Upper lobe of right lung (tissue), 1 donor: Measurements from ENCODE around the gene CR1L. TPM values are rescaled to one million over a fixed set of nuclear protein-coding genes. Genes with fewer than 3 reads are reported as not detected.
A peak's percentile ranks its signal among the peaks of the same experiment; 100 is the strongest.

Experiments used
- ATAC-seq: fragments of 200-7000 bp; cut with Tn5 transposase; one replicate; pipeline ENCODE4 v1.9.1; 2020; ENCODE audit warnings: mild to moderate bottlenecking, moderate library complexity
- DNase-seq: peaks from one replicate; pipeline ENCODE4 v3.0.0-alpha.2; 2020
- H3K27ac ChIP-seq: fragments of 200-600 bp; one replicate; pipeline ENCODE4 v1.8.0; 2022
- H3K27me3 ChIP-seq: fragments of 200-600 bp; one replicate; pipeline ENCODE4 v1.8.0; 2022; ENCODE audit warnings: mild to moderate bottlenecking
- H3K36me3 ChIP-seq: fragments of 200-600 bp; one replicate; pipeline ENCODE4 v1.8.0; 2022
- H3K4me1 ChIP-seq: fragments of 200-600 bp; one replicate; pipeline ENCODE4 v1.8.0; 2022
- H3K4me3 ChIP-seq: fragments of 200-600 bp; one replicate; pipeline ENCODE4 v1.8.0; 2022; ENCODE audit warnings: mild to moderate bottlenecking
- H3K9me3 ChIP-seq: fragments of 200-600 bp; one replicate; pipeline ENCODE4 v1.8.0; 2022
- intact Hi-C: fragments of 100-400 bp; cut with DNase I; formaldehyde crosslinking; loops from one replicate; pipeline ENCODE4 v1.11.0; 2022
- long read RNA-seq: library from polyadenylated mRNA; unstranded; transcript quantifications from one replicate; pipeline ENCODE4 v2.0.0, GENCODE V29; 2021
- total RNA-seq: library from RNA; stranded (reverse); fragmentation: NEBNext Ultra II Directional; extraction: Animal tissue kit (Norgen Biotek cat#: 25700); gene quantifications from one replicate; pipeline ENCODE4 v1.2.1, GENCODE V29; 2021
- TF ChIP-seq, protein P1 (sequence below): fragments of 200-600 bp; IDR thresholded peaks from one replicate; pipeline ENCODE4 v1.8.0; 2022; ENCODE audit warnings: antibody characterized with exemption
- donor health status: DM: no; HTN: yes; CAD: no; lungs with severe emphysema.

Gene CR1L
- not detected for total RNA-seq
- long read RNA-seq, partial matches to known transcripts = 0 of 2 reads
- long read RNA-seq, other reads (novel, unspliced or antisense) = 2 of 2 reads

DNA sequence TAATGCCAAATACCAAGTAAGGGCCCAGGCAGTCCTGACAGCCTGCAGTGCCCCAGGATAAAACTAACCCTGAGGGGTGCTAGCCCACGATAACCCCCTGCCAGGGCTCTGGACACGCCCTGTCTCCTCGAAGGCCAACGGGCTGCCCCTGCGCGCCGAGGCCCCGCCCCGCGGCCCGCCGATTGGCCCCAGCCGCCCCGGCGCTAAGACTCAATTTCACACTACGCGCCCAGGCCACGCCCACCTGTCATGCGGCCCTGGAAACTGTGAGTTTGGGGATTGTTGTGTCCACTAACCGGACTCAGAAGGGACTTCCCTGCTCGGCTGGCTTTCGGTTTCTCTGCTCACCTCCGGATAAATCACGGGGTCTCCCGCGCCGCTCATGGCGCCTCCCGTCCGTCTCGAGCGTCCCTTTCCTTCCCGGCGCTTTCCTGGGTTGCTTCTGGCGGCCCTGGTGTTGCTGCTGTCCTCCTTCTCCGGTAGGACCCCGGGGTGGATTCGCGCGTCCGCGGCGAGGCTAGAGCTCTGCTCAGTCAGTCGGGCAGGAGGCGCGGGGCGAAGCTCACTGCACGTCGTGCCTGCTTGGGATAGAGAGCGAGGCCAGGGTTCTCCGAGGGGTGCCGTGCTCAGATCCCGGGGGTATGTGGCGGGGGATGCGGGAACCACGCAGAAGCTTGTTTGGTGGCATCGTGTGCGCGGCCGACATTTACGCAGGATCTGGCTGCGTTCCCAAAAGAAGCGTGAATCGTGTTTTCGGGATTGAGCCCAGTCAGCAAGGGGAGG lies at the start of gene CR1L:
Gene CR1L (plus strand): TSS at position 282 of the 783 bp plus-strand sequence. CDS start 101 bp downstream, at position 383.
- ATAC-seq = peak; percentile 99
- Histone ChIP-seq H3K27me3 (peaks cover 4% of the 10 kb centered on the region), H3K9me3 (no peaks in the 10 kb centered on the region), H3K27ac (no peak within 1 kb of the TSS), H3K36me3 (no peaks in the 10 kb centered on the region), H3K4me3 (peak within 1 kb of the TSS; percentile 64), H3K4me1 (peaks cover 6% of the 10 kb centered on the region)
- peak; percentile 91 for DNase-seq
- TF ChIP-seq, protein P1, sequence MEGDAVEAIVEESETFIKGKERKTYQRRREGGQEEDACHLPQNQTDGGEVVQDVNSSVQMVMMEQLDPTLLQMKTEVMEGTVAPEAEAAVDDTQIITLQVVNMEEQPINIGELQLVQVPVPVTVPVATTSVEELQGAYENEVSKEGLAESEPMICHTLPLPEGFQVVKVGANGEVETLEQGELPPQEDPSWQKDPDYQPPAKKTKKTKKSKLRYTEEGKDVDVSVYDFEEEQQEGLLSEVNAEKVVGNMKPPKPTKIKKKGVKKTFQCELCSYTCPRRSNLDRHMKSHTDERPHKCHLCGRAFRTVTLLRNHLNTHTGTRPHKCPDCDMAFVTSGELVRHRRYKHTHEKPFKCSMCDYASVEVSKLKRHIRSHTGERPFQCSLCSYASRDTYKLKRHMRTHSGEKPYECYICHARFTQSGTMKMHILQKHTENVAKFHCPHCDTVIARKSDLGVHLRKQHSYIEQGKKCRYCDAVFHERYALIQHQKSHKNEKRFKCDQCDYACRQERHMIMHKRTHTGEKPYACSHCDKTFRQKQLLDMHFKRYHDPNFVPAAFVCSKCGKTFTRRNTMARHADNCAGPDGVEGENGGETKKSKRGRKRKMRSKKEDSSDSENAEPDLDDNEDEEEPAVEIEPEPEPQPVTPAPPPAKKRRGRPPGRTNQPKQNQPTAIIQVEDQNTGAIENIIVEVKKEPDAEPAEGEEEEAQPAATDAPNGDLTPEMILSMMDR = no peak
- intact Hi-C loops = no loop called here

DNA sequence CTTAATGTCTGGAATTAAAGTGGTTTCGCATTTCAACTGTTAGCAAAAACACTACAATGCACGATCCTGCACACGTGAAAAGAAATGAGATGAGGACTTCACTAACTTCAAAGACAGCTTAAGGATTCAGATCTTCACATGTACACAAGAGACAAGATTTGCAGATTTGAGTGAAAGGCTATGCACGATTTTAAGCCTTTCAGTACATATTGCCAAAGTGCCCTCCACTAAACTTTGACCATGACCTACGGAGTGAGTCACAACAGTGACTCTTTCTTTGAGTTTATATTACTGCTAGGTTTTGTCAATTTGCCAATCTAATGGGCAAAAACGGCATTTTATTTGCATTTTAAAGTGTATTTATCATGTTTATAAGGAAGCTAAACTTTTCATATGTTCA lies 41.2 kb upstream of the CR1L start:
- Histone ChIP-seq H3K4me3 (no peak overlapping the region), H3K27ac (no peak overlapping the region), H3K36me3 (no peaks in the 10 kb centered on the region), H3K4me1 (no peaks in the 10 kb centered on the region), H3K9me3 (no peaks in the 10 kb centered on the region), H3K27me3 (no peaks in the 10 kb centered on the region)
- DNase-seq = no peak
- intact Hi-C loops = no loop called here
- TF ChIP-seq, protein P1 = no peak
- ATAC-seq = no peak

DNA sequence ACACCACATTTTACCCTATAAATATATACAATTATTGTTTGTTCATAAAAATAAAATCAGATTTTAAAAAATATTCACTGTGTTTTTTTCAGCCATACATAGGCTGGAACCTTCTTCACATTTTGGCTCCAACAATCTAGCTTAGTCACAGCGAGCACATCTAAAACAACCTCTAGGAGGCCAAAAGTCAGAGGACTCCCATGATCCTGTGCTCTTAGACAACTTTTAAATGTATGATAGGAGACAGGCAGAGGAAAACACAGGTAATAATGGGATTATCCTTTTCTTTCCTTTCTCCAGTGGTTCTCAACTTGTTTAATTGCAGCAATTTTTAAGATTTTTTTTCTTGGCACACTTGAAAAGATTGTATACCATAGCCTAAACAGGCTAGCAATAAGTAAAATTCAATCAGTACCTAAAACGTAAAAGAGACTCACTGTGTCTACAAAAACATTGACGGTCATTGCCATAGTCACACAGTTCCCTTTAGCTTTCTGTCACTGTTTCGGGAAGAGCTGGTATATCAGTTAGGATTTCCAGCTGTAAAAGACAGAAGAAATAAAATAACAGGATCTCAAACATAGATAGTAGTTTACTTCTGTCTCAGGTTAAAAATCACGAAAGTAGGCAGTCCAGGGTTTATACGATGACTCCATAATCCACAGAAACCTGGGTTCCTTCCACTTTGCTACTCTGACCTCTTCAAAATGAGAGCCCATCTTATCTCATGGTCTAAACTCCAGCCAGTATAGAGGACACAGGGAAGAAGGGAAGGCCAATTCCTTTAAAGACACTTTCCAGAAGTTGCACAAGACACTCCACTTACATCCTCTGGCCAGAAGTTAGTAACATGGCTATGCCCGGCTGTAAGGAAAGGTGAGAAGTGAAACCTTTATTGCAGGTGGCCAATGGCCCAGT lies 39.2 kb upstream of the CR1L start:
- H3K9me3 ChIP-seq = no peaks in the 10 kb centered on the region
- H3K27ac ChIP-seq = no peak overlapping the region
- H3K4me3 ChIP-seq = no peak overlapping the region
- no peaks in the 10 kb centered on the region for H3K36me3 ChIP-seq
- DNase-seq = no peak
- H3K27me3 ChIP-seq = no peaks in the 10 kb centered on the region
- TF ChIP-seq, protein P1 = no peak
- no peak for ATAC-seq
- no peaks in the 10 kb centered on the region for H3K4me1 ChIP-seq
- intact Hi-C loops = no loop called here

DNA sequence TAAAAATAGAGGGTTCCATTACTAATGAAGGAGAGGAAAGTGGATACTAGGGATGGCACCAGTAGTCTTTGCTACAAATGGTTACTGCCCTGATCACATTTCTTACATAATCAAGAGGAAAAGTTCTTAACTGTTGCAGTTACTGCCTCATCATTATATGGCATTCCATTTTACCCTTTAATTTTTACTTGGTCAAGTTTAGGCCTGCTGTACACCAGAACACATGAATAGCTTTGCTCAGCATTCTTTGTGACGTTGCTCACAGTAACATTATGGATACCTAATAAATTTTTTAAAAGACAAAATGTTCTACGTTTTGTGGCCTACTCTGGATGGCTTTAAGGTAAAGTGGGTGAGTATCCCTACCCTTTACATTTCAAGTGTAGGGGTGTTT lies 38.6 kb upstream of the CR1L start:
- DNase-seq (no peak), ATAC-seq (no peak)
- Histone ChIP-seq H3K27ac (no peak overlapping the region), H3K36me3 (no peaks in the 10 kb centered on the region), H3K9me3 (no peaks in the 10 kb centered on the region), H3K27me3 (no peaks in the 10 kb centered on the region), H3K4me1 (no peaks in the 10 kb centered on the region), H3K4me3 (no peak overlapping the region)
- intact Hi-C loops = no loop called here
- TF ChIP-seq, protein P1 = no peak

DNA sequence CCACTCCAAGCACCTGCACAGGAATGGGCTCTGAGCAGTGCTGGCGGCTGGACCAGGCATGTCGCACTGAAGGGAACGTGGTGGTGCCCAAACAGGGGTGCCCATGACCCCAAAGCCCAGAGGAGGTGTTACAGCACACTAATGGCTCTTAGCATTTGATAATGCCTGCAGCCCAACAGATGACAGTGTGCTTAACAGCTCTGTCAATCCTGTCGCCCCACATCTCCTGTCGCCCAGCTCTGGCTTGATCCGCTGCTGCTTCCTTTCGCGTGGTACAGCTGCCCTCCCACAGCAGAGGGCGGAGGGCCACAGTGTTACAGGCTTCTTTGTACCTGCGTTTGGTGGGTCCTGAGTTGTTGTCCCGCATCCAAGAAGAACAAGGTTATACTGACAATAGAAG lies 32.2 kb upstream of the CR1L start:
- H3K27me3 ChIP-seq = no peaks in the 10 kb centered on the region
- H3K27ac ChIP-seq = no peak overlapping the region
- ATAC-seq (no peak), DNase-seq (no peak)
- TF ChIP-seq, protein P1 = no peak
- no peak overlapping the region for H3K4me3 ChIP-seq
- no peaks in the 10 kb centered on the region for H3K4me1 ChIP-seq
- intact Hi-C loops = no loop called here
- H3K9me3 ChIP-seq = no peaks in the 10 kb centered on the region
- no peaks in the 10 kb centered on the region for H3K36me3 ChIP-seq
